Esophagus squamous epithelium (tissue), 4 donors: ENCODE results near the gene RPH3AL.
"Not testable (repeated sequence)": the region's sequence is repeated elsewhere in the genome, so short reads cannot be mapped to it uniquely, and the experiment has no call there.

Source experiments
- POLR2A ChIP-seq, 4 donors: fragments of 450-650 bp; IDR thresholded peaks; one replicate each; pipeline ENCODE4 v1.6.1; 2017; ENCODE audit warnings: antibody characterized with exemption in 4 of 4, mild to moderate bottlenecking in 4 of 4, moderate library complexity in 3 of 4
- TF ChIP-seq, protein P1 (sequence below), 6 experiments: fragments of 450-650 bp in 4 of 6; fragments of 200-600 bp in 2 of 6; sonication (generic) in 2 of 6; IDR thresholded peaks; one replicate each; pipeline ENCODE4 v1.5.1; 2016 to 2019; ENCODE audit warnings: antibody characterized with exemption in 6 of 6, mild to moderate bottlenecking in 4 of 6, moderate library complexity in 4 of 6

DNA sequence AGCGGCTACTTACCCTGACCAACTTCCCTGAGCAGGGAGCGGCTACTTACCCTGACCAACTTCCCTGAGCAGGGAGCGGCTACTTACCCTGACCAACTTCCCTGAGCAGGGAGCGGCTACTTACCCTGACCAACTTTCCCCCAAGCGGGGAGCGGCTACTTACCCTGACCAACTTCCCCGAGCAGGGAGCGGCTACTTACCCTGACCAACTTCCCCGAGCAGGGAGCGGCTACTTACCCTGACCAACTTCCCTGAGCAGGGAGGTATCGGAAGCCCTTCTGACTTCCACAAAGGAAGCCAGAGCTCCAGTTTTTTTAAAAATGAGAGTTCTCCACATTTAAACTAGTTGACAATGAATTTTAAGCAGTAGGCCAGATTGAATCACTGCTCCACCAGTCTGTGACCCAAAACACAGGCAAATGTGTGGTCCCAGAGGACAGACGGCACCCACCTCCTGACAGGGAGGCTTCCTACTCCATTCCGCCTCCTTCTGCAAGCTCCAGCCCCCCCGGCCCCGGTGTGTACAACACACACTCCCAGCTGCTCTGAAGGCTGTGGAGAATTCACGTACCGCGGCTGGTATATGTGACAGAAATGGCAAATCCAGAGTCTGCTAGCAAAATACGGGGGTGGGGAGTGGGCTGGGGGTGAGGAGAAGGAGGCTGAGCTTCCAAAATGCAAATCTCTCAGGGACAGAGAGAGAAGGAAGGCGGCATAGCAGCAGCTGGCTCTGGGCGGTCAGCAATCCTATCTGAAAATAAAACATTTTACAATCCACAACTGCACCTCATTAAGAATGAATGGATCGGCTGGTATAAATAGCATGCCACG is 118.2 kb downstream of the RPH3AL start:
- TF ChIP-seq, protein P1, sequence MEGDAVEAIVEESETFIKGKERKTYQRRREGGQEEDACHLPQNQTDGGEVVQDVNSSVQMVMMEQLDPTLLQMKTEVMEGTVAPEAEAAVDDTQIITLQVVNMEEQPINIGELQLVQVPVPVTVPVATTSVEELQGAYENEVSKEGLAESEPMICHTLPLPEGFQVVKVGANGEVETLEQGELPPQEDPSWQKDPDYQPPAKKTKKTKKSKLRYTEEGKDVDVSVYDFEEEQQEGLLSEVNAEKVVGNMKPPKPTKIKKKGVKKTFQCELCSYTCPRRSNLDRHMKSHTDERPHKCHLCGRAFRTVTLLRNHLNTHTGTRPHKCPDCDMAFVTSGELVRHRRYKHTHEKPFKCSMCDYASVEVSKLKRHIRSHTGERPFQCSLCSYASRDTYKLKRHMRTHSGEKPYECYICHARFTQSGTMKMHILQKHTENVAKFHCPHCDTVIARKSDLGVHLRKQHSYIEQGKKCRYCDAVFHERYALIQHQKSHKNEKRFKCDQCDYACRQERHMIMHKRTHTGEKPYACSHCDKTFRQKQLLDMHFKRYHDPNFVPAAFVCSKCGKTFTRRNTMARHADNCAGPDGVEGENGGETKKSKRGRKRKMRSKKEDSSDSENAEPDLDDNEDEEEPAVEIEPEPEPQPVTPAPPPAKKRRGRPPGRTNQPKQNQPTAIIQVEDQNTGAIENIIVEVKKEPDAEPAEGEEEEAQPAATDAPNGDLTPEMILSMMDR (IDR thresholded peaks at IDR 0.05) = not testable (repeated sequence)
- TF ChIP-seq POLR2A (IDR thresholded peaks at IDR 0.05) = not testable (repeated sequence)
